Measurements from ENCODE around the gene POLK.

GRCh38 chr5:75612226-75612569 lies 100.5 kb downstream of the POLK start:
- TF ChIP-seq CTCF (IDR thresholded peaks at IDR 0.05) (no peak), POLR2A (IDR thresholded peaks at IDR 0.05) (no peak)

Data from body of pancreas (tissue), 4 donors.